ENCODE measurements around the gene DOHH. TPM values are rescaled to one million over a fixed set of nuclear protein-coding genes. Genes with fewer than 3 reads are reported as not detected.
"Not testable (repeated sequence)": the region's sequence is repeated elsewhere in the genome, so short reads cannot be mapped to it uniquely, and the experiment has no call there.

The DOHH gene
- total RNA-seq, 1 experiment from 2014 or later, result 13.0 TPM

DNA sequence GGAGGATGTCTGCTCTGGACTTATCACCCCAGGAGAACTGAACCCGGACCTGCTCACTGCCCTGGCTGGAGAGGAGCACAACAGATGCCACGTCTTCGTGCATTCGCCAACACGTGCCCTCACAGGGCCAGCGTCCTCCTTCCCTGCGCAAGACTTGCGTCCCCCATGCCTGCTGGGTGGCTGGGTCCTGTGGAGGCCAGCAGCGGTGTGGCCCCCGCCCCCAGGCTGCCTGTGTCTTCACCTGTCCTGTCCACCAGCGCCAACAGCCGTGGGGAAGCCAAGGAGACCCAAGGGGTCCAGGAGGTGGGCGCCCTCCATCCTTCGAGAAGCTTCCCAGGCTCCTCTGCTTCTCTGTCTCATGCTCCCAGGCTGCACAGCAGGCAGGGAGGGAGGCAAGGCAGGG is 35.1 kb upstream of the DOHH start:
- DNase-seq (ENCODE audit: extremely low read depth, low read depth), result no peak

- DNase-seq (ENCODE audit: extremely low read depth, low read depth), result no peak
Measured at GRCh38 chr19:3535235-3535535, 34.7 kb upstream of the DOHH start.

DNA sequence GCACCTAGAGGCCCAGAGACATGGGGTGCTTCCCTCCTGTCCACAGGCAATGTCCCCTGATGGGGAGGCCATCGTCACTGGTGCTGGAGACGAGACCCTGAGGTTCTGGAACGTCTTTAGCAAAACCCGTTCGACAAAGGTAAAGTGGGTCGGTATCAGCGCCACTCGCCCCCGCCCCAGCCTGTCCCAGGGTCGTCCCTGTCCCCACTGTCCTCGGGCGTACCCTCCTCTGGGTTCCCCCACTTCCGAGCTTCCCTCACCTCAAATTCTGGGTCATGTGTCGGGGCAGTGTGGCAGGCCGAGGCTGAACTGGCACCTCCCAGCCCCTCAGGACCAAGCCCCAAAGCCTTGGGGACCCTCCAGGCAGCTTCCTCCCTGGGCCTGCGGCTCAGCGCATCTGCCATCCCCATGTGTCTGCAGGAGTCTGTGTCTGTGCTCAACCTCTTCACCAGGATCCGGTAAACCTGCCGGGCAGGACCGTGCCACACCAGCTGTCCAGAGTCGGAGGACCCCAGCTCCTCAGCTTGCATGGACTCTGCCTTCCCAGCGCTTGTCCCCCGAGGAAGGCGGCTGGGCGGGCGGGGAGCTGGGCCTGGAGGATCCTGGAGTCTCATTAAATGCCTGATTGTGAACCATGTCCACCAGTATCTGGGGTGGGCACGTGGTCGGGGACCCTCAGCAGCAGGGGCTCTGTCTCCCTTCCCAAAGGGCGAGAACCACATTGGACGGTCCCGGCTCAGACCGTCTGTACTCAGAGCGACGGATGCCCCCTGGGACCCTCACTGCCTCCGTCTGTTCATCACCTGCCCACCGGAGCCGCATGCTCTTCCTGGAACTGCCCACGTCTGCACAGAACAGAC is 34.1 kb upstream of the DOHH start:
- no peak for DNase-seq (ENCODE audit: extremely low read depth, low read depth)

GRCh38 chr19:3533563-3534216 is 33.2 kb upstream of the DOHH start:
- no peak for DNase-seq (ENCODE audit: extremely low read depth, low read depth)

- DNase-seq (ENCODE audit: extremely low read depth, low read depth), result no peak
Measured at GRCh38 chr19:3533033-3533432, 32.6 kb upstream of the DOHH start.

DNA sequence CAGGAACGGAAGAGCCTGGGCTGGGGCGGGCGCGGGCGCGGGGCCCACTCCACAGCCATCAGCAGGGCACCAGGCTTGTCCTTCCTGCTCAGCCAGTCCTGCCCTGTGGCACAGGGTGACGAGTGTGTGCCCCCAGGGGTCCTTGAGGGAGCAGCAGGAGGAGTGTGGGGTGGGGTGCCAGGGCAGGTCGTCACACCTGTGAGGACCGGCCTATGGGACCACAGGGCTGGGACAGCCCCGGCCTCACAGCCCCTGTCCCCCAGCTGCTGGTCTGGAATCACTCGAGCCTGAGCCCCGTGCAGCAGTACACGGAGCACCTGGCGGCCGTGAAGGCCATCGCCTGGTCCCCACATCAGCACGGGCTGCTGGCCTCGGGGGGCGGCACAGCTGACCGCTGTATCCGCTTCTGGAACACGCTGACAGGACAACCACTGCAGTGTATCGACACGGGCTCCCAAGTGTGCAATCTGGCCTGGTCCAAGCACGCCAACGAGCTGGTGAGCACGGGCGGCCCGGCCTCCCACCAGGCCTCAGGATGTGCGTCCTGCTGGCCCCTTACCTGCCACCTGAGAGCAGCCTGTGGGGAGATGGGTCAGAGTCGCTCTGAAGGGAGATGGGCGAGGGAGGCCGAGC is 31.8 kb upstream of the DOHH start:
- no peak for DNase-seq (ENCODE audit: extremely low read depth, low read depth)

- no peak for DNase-seq (ENCODE audit: extremely low read depth, low read depth)
Measured at GRCh38 chr19:3531716-3532115, 31.2 kb upstream of the DOHH start.

- DNase-seq (ENCODE audit: extremely low read depth, low read depth), result no peak
Measured at GRCh38 chr19:3530389-3530788, 29.9 kb upstream of the DOHH start.

DNA sequence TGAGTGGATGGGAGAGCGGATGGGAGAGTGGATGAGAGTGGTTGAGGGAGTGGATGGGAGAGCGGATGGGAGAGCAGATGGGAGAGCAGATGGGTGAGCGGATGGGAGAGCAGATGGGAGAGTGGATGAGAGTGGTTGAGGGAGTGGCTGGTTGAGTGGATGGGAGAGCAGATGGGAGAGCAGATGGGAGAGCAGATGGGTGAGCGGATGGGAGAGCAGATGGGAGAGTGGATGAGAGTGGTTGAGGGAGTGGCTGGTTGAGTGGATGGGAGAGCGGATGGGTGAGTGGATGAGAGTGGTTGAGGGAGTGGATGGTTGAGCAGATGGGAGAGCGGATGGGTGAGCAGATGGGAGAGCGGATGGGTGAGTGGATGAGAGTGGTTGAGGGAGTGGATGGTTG is 28.8 kb upstream of the DOHH start:
- not testable (repeated sequence) for DNase-seq (ENCODE audit: extremely low read depth, low read depth)

- DNase-seq (ENCODE audit: extremely low read depth, low read depth), result no peak
Measured at GRCh38 chr19:3528539-3529211, 28.2 kb upstream of the DOHH start.

- no peak for DNase-seq (ENCODE audit: extremely low read depth, low read depth)
Measured at GRCh38 chr19:3528080-3528479, 27.6 kb upstream of the DOHH start.

DNA sequence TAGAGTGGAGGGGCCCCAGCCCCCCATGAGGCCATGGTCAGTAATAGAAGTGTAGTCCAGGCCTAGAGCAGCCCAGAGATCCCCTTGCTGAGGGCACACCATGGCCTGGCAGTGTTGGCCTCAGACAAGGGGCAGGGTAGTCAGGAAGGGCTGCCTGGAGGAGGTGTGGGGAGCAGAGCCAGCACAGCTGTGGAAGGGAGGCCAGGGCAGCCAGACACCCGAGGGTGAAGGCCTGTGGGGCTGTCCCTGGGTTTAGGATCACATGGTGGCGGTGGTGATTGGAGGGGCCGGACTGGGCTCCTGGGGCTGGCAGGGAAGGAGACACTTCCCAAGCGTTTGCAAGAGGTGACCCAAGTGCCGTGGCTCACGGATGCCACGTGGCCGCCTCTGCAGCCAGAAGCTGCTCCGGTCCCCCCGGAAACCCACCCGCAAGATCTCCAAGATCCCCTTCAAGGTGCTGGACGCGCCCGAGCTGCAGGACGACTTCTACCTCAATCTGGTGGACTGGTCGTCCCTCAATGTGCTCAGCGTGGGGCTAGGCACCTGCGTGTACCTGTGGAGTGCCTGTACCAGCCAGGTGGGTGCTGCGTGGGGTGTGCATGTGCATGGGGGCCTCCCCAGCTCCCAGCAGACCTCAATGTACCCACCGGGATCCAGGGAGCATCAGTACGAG is 26.9 kb upstream of the DOHH start:
- DNase-seq (ENCODE audit: extremely low read depth, low read depth), result no peak

- DNase-seq (ENCODE audit: extremely low read depth, low read depth), result no peak
Measured at GRCh38 chr19:3526507-3527237, 26.2 kb upstream of the DOHH start.

GRCh38 chr19:3524904-3525451 is 24.5 kb upstream of the DOHH start:
- DNase-seq (ENCODE audit: extremely low read depth, low read depth), result no peak

DNA sequence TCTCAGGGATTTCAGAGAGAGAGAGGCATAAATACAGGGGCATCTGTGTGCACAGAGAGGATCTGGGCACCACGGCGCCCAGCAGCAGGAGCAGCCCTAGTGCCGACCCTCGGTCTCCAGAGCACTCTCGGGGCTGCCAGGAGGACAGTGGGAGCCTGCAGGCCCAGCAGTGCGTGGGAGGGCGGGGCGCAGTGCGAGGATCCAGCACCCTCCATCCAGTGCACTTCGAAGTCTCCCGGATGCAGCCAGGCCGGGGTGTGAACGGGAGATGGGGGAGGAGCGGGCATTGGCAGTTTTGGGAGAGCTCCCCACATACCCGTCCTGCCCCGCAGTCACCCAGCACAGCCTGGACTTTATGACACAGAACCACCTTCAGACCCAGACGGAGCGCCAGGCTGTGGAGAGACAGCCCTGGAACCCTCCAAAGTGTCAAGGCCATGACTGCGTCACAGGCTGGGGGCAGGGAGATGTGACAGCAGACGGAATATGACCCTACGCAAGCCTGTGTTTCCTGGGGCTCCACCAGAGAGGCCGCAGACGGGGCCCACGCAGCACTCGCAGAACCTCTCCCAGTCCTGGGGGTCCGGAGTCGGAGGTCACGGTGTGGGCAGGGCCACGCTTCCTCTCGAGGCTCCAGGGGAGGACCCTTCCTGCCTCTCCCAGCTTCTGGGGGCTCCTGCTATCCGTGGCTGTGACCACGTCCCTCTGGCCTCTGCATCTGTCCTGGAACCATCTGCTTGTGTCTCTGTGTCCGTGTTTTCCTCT is 23.8 kb upstream of the DOHH start:
- no peak for DNase-seq (ENCODE audit: extremely low read depth, low read depth)

DNA sequence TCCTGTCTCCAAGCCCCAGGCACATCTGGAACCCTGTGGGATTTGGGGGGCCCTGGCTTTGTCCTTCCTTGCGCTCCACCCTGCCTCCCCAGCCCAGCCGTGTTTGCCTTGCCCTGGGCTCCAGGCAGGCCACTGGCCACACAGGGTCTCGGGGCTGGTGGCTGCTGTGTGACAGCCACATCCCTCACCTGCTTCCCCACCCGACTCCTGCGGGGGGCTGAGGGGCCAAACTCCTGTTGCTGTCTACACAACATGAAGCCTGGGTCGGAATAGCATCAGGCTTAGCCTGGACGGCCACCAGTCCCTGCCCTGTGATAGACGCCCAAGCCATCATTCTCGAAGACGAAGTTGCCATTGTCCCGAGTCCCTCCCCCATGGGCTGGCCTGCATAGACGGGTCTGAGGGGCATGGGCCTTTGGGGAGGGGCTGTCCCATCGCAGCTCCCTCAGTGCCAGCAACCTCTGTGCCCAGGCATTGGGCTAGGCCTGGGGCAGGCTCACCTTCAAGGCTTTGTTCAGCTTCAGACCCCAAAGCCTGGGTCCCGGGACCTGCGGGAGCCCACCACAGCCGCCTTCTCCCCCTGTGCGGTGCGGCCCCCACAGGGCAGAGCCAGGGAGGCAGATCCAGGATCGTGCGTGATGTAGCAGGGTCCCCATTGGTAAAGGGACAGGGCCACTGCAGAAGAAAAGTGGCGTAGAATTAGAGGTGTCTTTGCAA is 23.0 kb upstream of the DOHH start:
- no peak for DNase-seq (ENCODE audit: extremely low read depth, low read depth)

- no peak for DNase-seq (ENCODE audit: extremely low read depth, low read depth)
Measured at GRCh38 chr19:3522421-3523360, 22.2 kb upstream of the DOHH start.

Data from NCI-H460 (cell line).